DMS153 treated with DMSO at 0.1 percent for 48 hours (cell line): ENCODE results near the gene TYRP1.

Experiments used
- DNase-seq: peaks from one replicate; lab custom pipeline; 2025; ENCODE audit not compliant: unreplicated experiment; lab: John Stamatoyannopoulos, UW

TYRP1 gene

GRCh38 chr9:12730198-12730597, 37.0 kb downstream of the TYRP1 start:
- DNase-seq = no peak

- DNase-seq = no peak
Measured at GRCh38 chr9:12730927-12731326, 37.7 kb downstream of the TYRP1 start.

- no peak for DNase-seq
Measured at GRCh38 chr9:12732971-12733370, 39.8 kb downstream of the TYRP1 start.

GRCh38 chr9:12735665-12736064, 42.5 kb downstream of the TYRP1 start:
- DNase-seq = no peak

GRCh38 chr9:12737871-12738270, 44.7 kb downstream of the TYRP1 start:
- no peak for DNase-seq

- DNase-seq = no peak
Measured at GRCh38 chr9:12739014-12739652, 45.9 kb downstream of the TYRP1 start.

- no peak for DNase-seq
Measured at GRCh38 chr9:12740845-12741244, 47.7 kb downstream of the TYRP1 start.

GRCh38 chr9:12748016-12748415, 54.8 kb downstream of the TYRP1 start:
- DNase-seq = no peak

GRCh38 chr9:12748954-12749353, 55.8 kb downstream of the TYRP1 start:
- no peak for DNase-seq

GRCh38 chr9:12753931-12754330, 60.7 kb downstream of the TYRP1 start:
- no peak for DNase-seq

- DNase-seq = no peak
Measured at GRCh38 chr9:12759761-12760160, 66.6 kb downstream of the TYRP1 start.
